SK-N-SH (cell line): ENCODE measurements around the gene B2M. TPM values are rescaled to one million over a fixed set of nuclear protein-coding genes. Genes with fewer than 3 reads are reported as not detected.

Experiments
- CTCF ChIA-PET: fragments of 300-600, 350-600 bp; formaldehyde crosslinking; extraction: SDS; loops from one replicate; lab custom pipeline; 2021; lab: Yijun Ruan, JAX
- POLR2A ChIA-PET: fragments of 350-600 bp; sonication (Branson Sonifier 250); formaldehyde crosslinking; extraction: SDS; loops from one replicate; lab custom pipeline; 2020; ENCODE audit warnings: antibody characterized with exemption, inconsistent platforms; lab: Yijun Ruan, JAX
- DNase-seq: peaks from one replicate; pipeline ENCODE4 v3.0.0; 2012
- H2AFZ ChIP-seq: fragments of 200-600 bp; sonication (generic); 2 replicates; pipeline ENCODE4 v1.8.1; 2016; ENCODE audit warnings: antibody characterized with exemption, mild to moderate bottlenecking, low read depth
- H3F3A ChIP-seq: fragments of 200-600 bp; sonication (generic); replicated peaks from 2 replicates; pipeline ENCODE3; 2016; ENCODE audit warnings: antibody characterized with exemption, mild to moderate bottlenecking; ENCODE audit not compliant: insufficient read depth
- H3K27ac ChIP-seq, 2 experiments: fragments of 200-500 bp in 1 of 2; fragments of 200-600 bp in 1 of 2; sonication (Bioruptor generic) in 1 of 2; sonication (generic), shearing (Covaris generic) in 1 of 2; 2 replicates each; pipeline versions ENCODE4 v1.5.1 to v1.6.1; 2014 to 2016; ENCODE audit warnings: low read depth in 2 of 2, inconsistent platforms in 1 of 2, low read length in 1 of 2, mild to moderate bottlenecking in 1 of 2, mixed read lengths in 1 of 2
- H3K27me3 ChIP-seq: fragments of 200-600 bp; sonication (generic), shearing (Covaris generic); 2 replicates; pipeline ENCODE4 v1.6.1; 2016; ENCODE audit warnings: mixed run types; ENCODE audit not compliant: insufficient read depth
- H3K36me3 ChIP-seq, 2 experiments: fragments of 200-500 bp in 1 of 2; fragments of 200-600 bp in 1 of 2; sonication (Bioruptor generic) in 1 of 2; sonication (generic) in 1 of 2; replicated peaks in 1 of 2; 2 replicates each; pipeline versions ENCODE3 to v1.5.1; 2014 to 2016; ENCODE audit warnings: low read length in 1 of 2, mild to moderate bottlenecking in 1 of 2; ENCODE audit not compliant: insufficient read depth in 2 of 2, control insufficient read depth in 1 of 2
- H3K4me1 ChIP-seq, 2 experiments: fragments of 200-500 bp in 1 of 2; fragments of 200-600 bp in 1 of 2; sonication (Bioruptor generic) in 1 of 2; sonication (generic), shearing (Covaris generic) in 1 of 2; 2 replicates each; pipeline versions ENCODE4 v1.5.1 to v1.6.1; 2014 to 2016; ENCODE audit warnings: low read depth in 1 of 2, low read length in 1 of 2, mixed run types in 1 of 2; ENCODE audit not compliant: insufficient read depth in 2 of 2, control insufficient read depth in 1 of 2
- H3K4me2 ChIP-seq: fragments of 200-600 bp; sonication (generic), shearing (Covaris generic); 2 replicates; pipeline ENCODE4 v1.6.1; 2017; ENCODE audit warnings: mixed run types
- H3K4me3 ChIP-seq, 2 experiments: fragments of 200-500 bp in 1 of 2; fragments of 200-600 bp in 1 of 2; sonication (Bioruptor generic) in 1 of 2; sonication (generic), shearing (Covaris generic) in 1 of 2; 2 replicates each; pipeline versions ENCODE4 v1.5.1 to v1.8.1; 2014 to 2016; ENCODE audit warnings: low read depth in 2 of 2, inconsistent platforms in 1 of 2, low read length in 1 of 2, mild to moderate bottlenecking in 1 of 2, mixed read lengths in 1 of 2, moderate library complexity in 1 of 2
- H3K79me2 ChIP-seq: fragments of 200-600 bp; sonication (generic); 2 replicates; pipeline ENCODE4 v1.8.1; 2017; ENCODE audit warnings: mild to moderate bottlenecking; ENCODE audit not compliant: insufficient read depth
- H3K9ac ChIP-seq: fragments of 200-600 bp; sonication (generic); 2 replicates; pipeline ENCODE4 v1.6.1; 2017; ENCODE audit warnings: mixed run types
- H3K9me2 ChIP-seq: fragments of 200-600 bp; sonication (generic); 2 replicates; pipeline ENCODE4 v1.6.1; 2017; ENCODE audit warnings: mixed run types
- H3K9me3 ChIP-seq: fragments of 200-600 bp; sonication (generic); 2 replicates; pipeline ENCODE4 v1.6.1; 2017; ENCODE audit warnings: mixed run types, mild to moderate bottlenecking, moderate library complexity
- H4K20me1 ChIP-seq: fragments of 200-600 bp; sonication (generic); 2 replicates; pipeline ENCODE4 v1.6.1; 2017; ENCODE audit warnings: mild to moderate bottlenecking, mixed run types; ENCODE audit not compliant: insufficient read depth
- CHD2 ChIP-seq: fragments of 150-350 bp; IDR thresholded peaks from 2 replicates; pipeline ENCODE4 v1.6.1; 2018; ENCODE audit warnings: low read length; ENCODE audit not compliant: partially characterized antibody
- EZH2phosphoT487 ChIP-seq: fragments of 200-600 bp; sonication (generic); IDR thresholded peaks from 2 replicates; pipeline ENCODE4 v1.6.1; 2017; ENCODE audit warnings: low read depth, mixed run types, mild to moderate bottlenecking, antibody characterized with exemption, moderate library complexity, borderline replicate concordance
- FOXM1 ChIP-seq: IDR thresholded peaks from 2 replicates; pipeline ENCODE4 v1.4.0; 2012; ENCODE audit warnings: low read depth, mild to moderate bottlenecking
- GATA2 ChIP-seq: sonication (generic); formaldehyde crosslinking; IDR thresholded peaks from 2 replicates; pipeline ENCODE4 v1.5.0; 2020; ENCODE audit warnings: mild to moderate bottlenecking, missing genetic modification reagents
- NFIC ChIP-seq: IDR thresholded peaks from 2 replicates; pipeline ENCODE4 v1.4.0; 2012; ENCODE audit warnings: borderline replicate concordance
- POLR2AphosphoS5 ChIP-seq: IDR thresholded peaks from 2 replicates; pipeline ENCODE4 v1.6.1; 2012; ENCODE audit warnings: low read depth, low read length
- RCOR1 ChIP-seq: fragments of 150-350 bp; IDR thresholded peaks from 2 replicates; pipeline ENCODE4 v1.6.1; 2017; ENCODE audit warnings: antibody characterized with exemption, low read length
- SIN3A ChIP-seq: IDR thresholded peaks from 2 replicates; pipeline ENCODE4 v1.6.1; 2012; ENCODE audit warnings: low read depth, mild to moderate bottlenecking, low read length, moderate library complexity, borderline replicate concordance
- TEAD4 ChIP-seq: IDR thresholded peaks from 2 replicates; pipeline ENCODE4 v1.4.0; 2012; ENCODE audit warnings: mild to moderate bottlenecking, borderline replicate concordance; ENCODE audit not compliant: insufficient read depth
- USF1 ChIP-seq: IDR thresholded peaks from 2 replicates; pipeline ENCODE4 v1.4.0; 2012; ENCODE audit warnings: low read depth, borderline replicate concordance
- YY1 ChIP-seq: IDR thresholded peaks from 2 replicates; pipeline ENCODE4 v1.4.0; 2012; ENCODE audit warnings: low read depth, mild to moderate bottlenecking
- WGBS: methylation state at CpG from one replicate; pipeline ENCODE4 v1.1.6; 2017; ENCODE audit warnings: low lambda C conversion rate; 5-methylcytosine and 5-hydroxymethylcytosine counted together
- polyA plus RNA-seq, 3 experiments: library from polyadenylated mRNA; depleted of rRNA; stranded (reverse); fragments of >200 nt; gene quantifications; 2 replicates each; pipeline ENCODE4 v1.2.3, GENCODE V29; 2012
- TF ChIP-seq, protein P1 (sequence below): IDR thresholded peaks from 2 replicates; pipeline ENCODE4 v1.4.0; 2012; ENCODE audit warnings: low read depth

The B2M gene
- polyA plus RNA-seq, 1 of the 3 experiments (the other 2 are of a cell fraction) = 1,193 TPM

GRCh38 chr15:44668921-44669320, 42.4 kb upstream of the B2M start:
- no peaks in the 10 kb centered on the region; the same call in 1 of the 2 replicates for H3K27me3 ChIP-seq
- H3K4me2 ChIP-seq = no peak overlapping the region
- no peak overlapping the region for H3K9ac ChIP-seq
- no peak overlapping the region for H3K4me3 ChIP-seq
- no peaks in the 10 kb centered on the region for H3K79me2 ChIP-seq
- H3K4me1 ChIP-seq = peaks cover 0 to under 1% of the 10 kb centered on the region in 2 experiments; a peak in 1 of 4 replicates
- H3K36me3 ChIP-seq = no peaks in the 10 kb centered on the region
- WGBS = 15% methylated on average over 2 of the region's 2 CpGs
- POLR2A ChIA-PET = no interaction called here
- no peak overlapping the region for H3K27ac ChIP-seq
- CTCF ChIA-PET = no interaction called here
- H3K9me3 ChIP-seq = no peaks in the 10 kb centered on the region
- H4K20me1 ChIP-seq = no peaks in the 10 kb centered on the region
- H2AFZ ChIP-seq = no peak overlapping the region
- TF ChIP-seq SIN3A = no peak
- no peak for DNase-seq
- no peaks in the 10 kb centered on the region for H3K9me2 ChIP-seq
- H3F3A ChIP-seq = no peaks in the 10 kb centered on the region

- no peak overlapping the region for H3K27ac ChIP-seq
- ChIA-PET CTCF (no interaction called here), POLR2A (no interaction called here)
- no peak overlapping the region for H3K4me3 ChIP-seq
- no peak for TF ChIP-seq POLR2AphosphoS5
- TF ChIP-seq YY1 = no peak
- TF ChIP-seq GATA2 (CRISPR knock-in tag) = no peak
- TF ChIP-seq CHD2 = no peak
- TF ChIP-seq EZH2phosphoT487 = no peak
- TF ChIP-seq RCOR1 = no peak
- H3F3A ChIP-seq = no peaks in the 10 kb centered on the region
- no peaks in the 10 kb centered on the region for H3K9me2 ChIP-seq
- H3K4me2 ChIP-seq = no peak overlapping the region
- H3K36me3 ChIP-seq = no peaks in the 10 kb centered on the region
- WGBS = 58% methylated on average over 6 of the region's 6 CpGs
- H3K9ac ChIP-seq = no peak overlapping the region
- no peaks in the 10 kb centered on the region; the same call in 1 of the 2 replicates for H3K27me3 ChIP-seq
- no peaks in the 10 kb centered on the region for H3K9me3 ChIP-seq
- H3K4me1 ChIP-seq = no peaks in the 10 kb centered on the region
- H3K79me2 ChIP-seq = no peaks in the 10 kb centered on the region
- H2AFZ ChIP-seq = no peak overlapping the region
- no peaks in the 10 kb centered on the region for H4K20me1 ChIP-seq
- DNase-seq = no peak
Measured at GRCh38 chr15:44670087-44670950, 41.0 kb upstream of the B2M start.

GRCh38 chr15:44673639-44674038, 37.7 kb upstream of the B2M start:
- CTCF ChIA-PET = interaction anchor here (1.2 to 2.0 kb wide), 4 partner anchors 10 to 65 kb away, joined by 3 to 16 read pairs (median 6); partner anchors contain the start of genes B2M, PATL2 and SPG11
- Histone ChIP-seq H3K27ac (no peak overlapping the region), H3K27me3 (no peaks in the 10 kb centered on the region; the same call in 1 of the 2 replicates), H3K9ac (no peak overlapping the region), H3K4me1 (no peaks in the 10 kb centered on the region), H3K4me3 (no peak overlapping the region), H3K9me2 (no peaks in the 10 kb centered on the region), H3K4me2 (no peak overlapping the region), H4K20me1 (no peaks in the 10 kb centered on the region), H3F3A (no peaks in the 10 kb centered on the region), H2AFZ (no peak overlapping the region), H3K36me3 (no peaks in the 10 kb centered on the region), H3K9me3 (no peaks in the 10 kb centered on the region), H3K79me2 (no peaks in the 10 kb centered on the region)
- DNase-seq = no peak
- 38% methylated on average over 2 of the region's 2 CpGs for WGBS
- no peak for TF ChIP-seq TEAD4
- no peak for TF ChIP-seq NFIC
- no peak for TF ChIP-seq POLR2AphosphoS5
- TF ChIP-seq, protein P1, sequence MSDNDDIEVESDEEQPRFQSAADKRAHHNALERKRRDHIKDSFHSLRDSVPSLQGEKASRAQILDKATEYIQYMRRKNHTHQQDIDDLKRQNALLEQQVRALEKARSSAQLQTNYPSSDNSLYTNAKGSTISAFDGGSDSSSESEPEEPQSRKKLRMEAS = no peak
- no peak for TF ChIP-seq USF1
- TF ChIP-seq FOXM1 = no peak
- POLR2A ChIA-PET = interaction anchor here (0.6 kb wide), 1 partner anchor 39 kb away, joined by 3 read pairs; no protein-coding TSS in a partner anchor
